Stimulated activated CD4-positive, alpha-beta T cell treated with anti-CD3 and anti-CD28 coated beads, Interleukin-4, amount 100 ng/mL, for 4 hours (primary cell): ENCODE measurements around the gene ZNF202.

Source experiments
- DNase-seq, 2 experiments: peaks; one replicate each; pipeline ENCODE4 v3.0.0-alpha.2; 2020

Gene ZNF202

GRCh38 chr11:123681030-123681429 lies 60.4 kb downstream of the ZNF202 start:
- no peak for DNase-seq

- DNase-seq, result no peak
Observed at GRCh38 chr11:123678246-123678645, 63.2 kb downstream of the ZNF202 start.

- DNase-seq, result no peak
Observed at GRCh38 chr11:123677510-123677909, 64.0 kb downstream of the ZNF202 start.

- no peak for DNase-seq
Observed at GRCh38 chr11:123674297-123674696, 67.2 kb downstream of the ZNF202 start.
